Peyer's patch (tissue), 4 donors: ENCODE data around the gene LCLAT1. TPM values are rescaled to one million over a fixed set of nuclear protein-coding genes. Genes with fewer than 3 reads are reported as not detected.

ENCODE experiments used
- DNase-seq, 3 donors: peaks; one replicate each; pipeline ENCODE4 v3.0.0-alpha.2; 2017 to 2019
- H3K27ac ChIP-seq, 4 donors: fragments of 200-600 bp; sonication (generic); one replicate each; pipeline ENCODE4 v1.5.1; 2016 to 2019
- H3K27me3 ChIP-seq, 2 donors: fragments of 200-600 bp; sonication (generic); one replicate each; pipeline ENCODE4 v1.5.1; 2019
- H3K36me3 ChIP-seq, 3 donors: fragments of 200-600 bp; sonication (generic); one replicate each; pipeline ENCODE4 v1.5.1; 2016 to 2019
- H3K4me1 ChIP-seq, 4 donors: fragments of 200-600 bp; sonication (generic); one replicate each; pipeline ENCODE4 v1.5.1; 2016 to 2019
- H3K4me3 ChIP-seq, 4 donors: fragments of 200-600 bp; sonication (generic); 1 replicate in 3 of 4; 2 replicates in 1 of 4; pipeline ENCODE4 v1.5.1; 2016 to 2019; ENCODE audit warnings: mild to moderate bottlenecking in 1 of 4
- H3K9me3 ChIP-seq, 4 donors: fragments of 200-600 bp; sonication (generic); one replicate each; pipeline ENCODE4 v1.5.1; 2016 to 2019; ENCODE audit warnings: mild to moderate bottlenecking in 1 of 4
- CTCF ChIP-seq, 6 experiments: fragments of 450-650 bp in 4 of 6; fragments of 200-600 bp in 2 of 6; sonication (generic) in 1 of 6; IDR thresholded peaks; one replicate each; pipeline ENCODE4 v1.5.1; 2017 to 2019; ENCODE audit warnings: antibody characterized with exemption in 6 of 6, mild to moderate bottlenecking in 3 of 6, moderate library complexity in 1 of 6
- POLR2A ChIP-seq, 2 donors: fragments of 450-650 bp; IDR thresholded peaks; one replicate each; pipeline ENCODE4 v1.5.1; 2017; ENCODE audit warnings: antibody characterized with exemption in 2 of 2, mild to moderate bottlenecking in 2 of 2, moderate library complexity in 2 of 2
- total RNA-seq, 4 donors: library from RNA; depleted of rRNA; stranded (reverse); fragments of >200 nt; gene quantifications; one replicate each; pipeline ENCODE4 v1.1.0, GENCODE V29; 2016

Gene LCLAT1
- total RNA-seq, 4 donors from 2014 or later, result 10.7 to 60.8 (median 24.9) TPM

DNA sequence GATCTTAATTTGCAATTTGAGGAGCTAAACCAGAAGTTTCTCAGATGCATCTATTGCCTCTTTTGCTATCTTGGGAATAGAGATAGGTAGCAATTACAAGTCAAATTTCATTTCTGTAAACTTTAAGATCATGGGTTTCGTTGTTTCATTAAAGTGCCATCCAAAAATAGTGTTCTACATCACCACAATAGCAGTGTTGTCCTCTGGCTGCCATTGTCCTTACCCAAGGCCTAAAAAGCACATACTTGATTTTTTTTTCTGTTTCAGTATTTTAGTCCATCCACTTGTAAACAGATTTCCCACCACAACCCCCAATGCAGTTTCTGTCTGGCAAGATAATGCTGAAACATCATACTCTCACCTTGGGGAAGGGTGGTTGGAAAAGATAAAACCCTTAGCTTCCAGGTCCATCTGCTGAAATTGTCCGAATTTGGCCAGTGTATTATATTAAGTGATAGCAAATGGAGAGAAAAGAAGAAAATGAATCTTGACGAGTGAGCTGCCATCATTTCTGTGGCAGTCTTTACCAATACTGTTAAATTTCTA, 136.2 kb downstream of the LCLAT1 start:
- H3K27me3 ChIP-seq, result no peaks in the 10 kb centered on the region
- H3K27ac ChIP-seq, result peak overlapping the region in 1 of 4 donors; percentile 56
- no peaks in the 10 kb centered on the region for H3K9me3 ChIP-seq
- TF ChIP-seq POLR2A (IDR thresholded peaks at IDR 0.05), result no peak
- TF ChIP-seq CTCF (IDR thresholded peaks at IDR 0.05), result no peak
- H3K36me3 ChIP-seq, result no peaks in the 10 kb centered on the region
- H3K4me1 ChIP-seq, result no peaks in the 10 kb centered on the region
- H3K4me3 ChIP-seq, result no peak overlapping the region
- DNase-seq, result no peak

DNA sequence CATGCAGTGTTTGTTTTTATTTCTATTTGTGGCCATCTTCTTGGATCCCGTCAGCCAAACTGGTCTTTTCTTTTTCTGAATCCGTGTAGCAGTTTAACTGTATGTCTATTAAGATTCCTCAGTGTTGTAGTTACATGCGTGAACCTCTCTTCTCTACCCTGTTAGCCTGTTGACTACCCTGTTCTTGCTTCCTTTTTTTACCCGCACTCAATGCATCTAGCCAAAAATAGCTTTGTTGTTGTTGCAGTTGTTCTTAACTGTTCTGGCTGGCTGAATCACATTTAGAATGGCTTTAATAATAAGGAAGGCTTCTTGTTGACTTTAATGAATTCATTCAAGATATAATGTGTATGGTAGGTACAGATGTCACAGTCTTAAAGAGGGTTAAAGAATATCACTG, 137.1 kb downstream of the LCLAT1 start:
- H3K9me3 ChIP-seq, result no peaks in the 10 kb centered on the region
- H3K4me3 ChIP-seq, result no peak overlapping the region
- no peaks in the 10 kb centered on the region for H3K36me3 ChIP-seq
- peak overlapping the region in 1 of 4 donors; percentile 56 for H3K27ac ChIP-seq
- TF ChIP-seq CTCF (IDR thresholded peaks at IDR 0.05), result no peak
- TF ChIP-seq POLR2A (IDR thresholded peaks at IDR 0.05), result no peak
- no peak for DNase-seq
- no peaks in the 10 kb centered on the region for H3K27me3 ChIP-seq
- no peaks in the 10 kb centered on the region for H3K4me1 ChIP-seq

GRCh38 chr2:30588994-30589393, 141.9 kb downstream of the LCLAT1 start:
- H3K36me3 ChIP-seq, result no peaks in the 10 kb centered on the region
- H3K9me3 ChIP-seq, result no peaks in the 10 kb centered on the region
- no peak overlapping the region for H3K4me3 ChIP-seq
- TF ChIP-seq POLR2A (IDR thresholded peaks at IDR 0.05) (no peak), CTCF (IDR thresholded peaks at IDR 0.05) (no peak)
- no peak overlapping the region for H3K27ac ChIP-seq
- H3K4me1 ChIP-seq, result no peaks in the 10 kb centered on the region
- DNase-seq, result no peak
- H3K27me3 ChIP-seq, result no peaks in the 10 kb centered on the region

GRCh38 chr2:30590407-30590806, 143.4 kb downstream of the LCLAT1 start:
- Histone ChIP-seq H3K27me3 (no peaks in the 10 kb centered on the region), H3K27ac (no peak overlapping the region), H3K9me3 (no peaks in the 10 kb centered on the region), H3K4me1 (no peaks in the 10 kb centered on the region), H3K36me3 (no peaks in the 10 kb centered on the region), H3K4me3 (no peak overlapping the region)
- DNase-seq, result no peak
- TF ChIP-seq CTCF (IDR thresholded peaks at IDR 0.05), result no peak
- TF ChIP-seq POLR2A (IDR thresholded peaks at IDR 0.05), result no peak

GRCh38 chr2:30591186-30591585, 144.1 kb downstream of the LCLAT1 start:
- H3K36me3 ChIP-seq, result no peaks in the 10 kb centered on the region
- no peak for DNase-seq
- H3K27ac ChIP-seq, result no peak overlapping the region
- H3K4me1 ChIP-seq, result no peaks in the 10 kb centered on the region
- H3K27me3 ChIP-seq, result no peaks in the 10 kb centered on the region
- TF ChIP-seq CTCF (IDR thresholded peaks at IDR 0.05), result no peak
- TF ChIP-seq POLR2A (IDR thresholded peaks at IDR 0.05), result no peak
- no peak overlapping the region for H3K4me3 ChIP-seq
- H3K9me3 ChIP-seq, result no peaks in the 10 kb centered on the region

GRCh38 chr2:30601375-30601774, 154.3 kb downstream of the LCLAT1 start:
- Histone ChIP-seq H3K27me3 (no peaks in the 10 kb centered on the region), H3K36me3 (no peaks in the 10 kb centered on the region), H3K4me1 (no peaks in the 10 kb centered on the region), H3K27ac (no peak overlapping the region), H3K9me3 (no peaks in the 10 kb centered on the region), H3K4me3 (no peak overlapping the region)
- DNase-seq, result no peak
- TF ChIP-seq CTCF (IDR thresholded peaks at IDR 0.05), result no peak
- no peak for TF ChIP-seq POLR2A (IDR thresholded peaks at IDR 0.05)
